Bronchial epithelial cell (primary cell): Measurements from ENCODE around the gene NDUFAF2. TPM values are rescaled to one million over a fixed set of nuclear protein-coding genes. Genes with fewer than 3 reads are reported as not detected.

Experiments used
- DNase-seq: peaks from one replicate; pipeline ENCODE4 v3.0.0-alpha.2; 2010; ENCODE audit warnings: low read depth
- FAIRE-seq: peaks from 2 replicates; lab custom pipeline; 2011; peaks lifted over from hg19 to GRCh38; lab: Jason Lieb, UNC
- H3K27me3 ChIP-seq: 2 replicates; pipeline ENCODE4 v1.5.1; 2011; ENCODE audit warnings: low read length; ENCODE audit not compliant: control insufficient read depth, insufficient read depth
- H3K36me3 ChIP-seq: 2 replicates; pipeline ENCODE4 v1.5.1; 2011; ENCODE audit warnings: low read length; ENCODE audit not compliant: control insufficient read depth, insufficient read depth
- H3K4me3 ChIP-seq: 2 replicates; pipeline ENCODE4 v1.5.1; 2011; ENCODE audit warnings: mild to moderate bottlenecking, low read depth, low read length, control low read depth
- CTCF ChIP-seq: IDR thresholded peaks from 2 replicates; pipeline ENCODE4 v1.5.1; 2011; ENCODE audit warnings: mild to moderate bottlenecking, moderate library complexity, low read length, control low read depth, inconsistent platforms; ENCODE audit not compliant: insufficient read depth, severe bottlenecking
- total RNA-seq: library from RNA; depleted of rRNA; stranded (reverse); fragments of >200 nt; gene quantifications from 2 replicates; pipeline ENCODE4 v1.2.1, GENCODE V29; 2014

The NDUFAF2 gene
- total RNA-seq, 1 donor from 2014 or later, result 40.5 TPM

GRCh38 chr5:60929024-60929423 lies 16.0 kb upstream of the NDUFAF2 start:
- Histone ChIP-seq H3K27me3 (no peaks in the 10 kb centered on the region), H3K4me3 (no peak overlapping the region), H3K36me3 (no peaks in the 10 kb centered on the region)
- no peak for TF ChIP-seq CTCF
- peak; percentile 2 for DNase-seq
- no peak for FAIRE-seq

GRCh38 chr5:60943624-60944023 lies 1.4 kb upstream of the NDUFAF2 start:
- TF ChIP-seq CTCF, result no peak
- no peak overlapping the region for H3K4me3 ChIP-seq

GRCh38 chr5:60945813-60946187 lies 795 bp downstream of the NDUFAF2 start:
- Histone ChIP-seq H3K27me3 (no peaks in the 10 kb centered on the region), H3K4me3 (peak overlapping the region; percentile 79), H3K36me3 (no peaks in the 10 kb centered on the region)
- FAIRE-seq (peak; percentile 82), DNase-seq (peak; percentile 52)
- TF ChIP-seq CTCF, result no peak

More at GRCh38 chr5:60943624-60944023, 1.4 kb upstream of the NDUFAF2 start:
- Histone ChIP-seq H3K36me3 (no peaks in the 10 kb centered on the region), H3K27me3 (no peaks in the 10 kb centered on the region)
- DNase-seq (peak; percentile 70), FAIRE-seq (no peak)

- Histone ChIP-seq H3K27me3 (no peaks in the 10 kb centered on the region), H3K4me3 (no peak overlapping the region), H3K36me3 (no peaks in the 10 kb centered on the region)
- TF ChIP-seq CTCF, result no peak
- DNase-seq (no peak), FAIRE-seq (no peak)
Observed at GRCh38 chr5:60948738-60949137, 3.7 kb downstream of the NDUFAF2 start.

GRCh38 chr5:60955239-60955638 lies 10.2 kb downstream of the NDUFAF2 start:
- FAIRE-seq, result no peak
- Histone ChIP-seq H3K4me3 (no peak overlapping the region), H3K27me3 (no peaks in the 10 kb centered on the region), H3K36me3 (no peaks in the 10 kb centered on the region)
- TF ChIP-seq CTCF, result no peak
- DNase-seq, result no peak

- DNase-seq, result no peak
- no peak for TF ChIP-seq CTCF
- Histone ChIP-seq H3K27me3 (no peaks in the 10 kb centered on the region), H3K36me3 (no peaks in the 10 kb centered on the region), H3K4me3 (no peak overlapping the region)
- no peak for FAIRE-seq
Observed at GRCh38 chr5:60958088-60958487, 13.1 kb downstream of the NDUFAF2 start.
